Adipocyte (in vitro differentiated cells): Measurements from ENCODE around the gene NSMCE4A.
"Not testable (repeated sequence)": the region's sequence is repeated elsewhere in the genome, so short reads cannot be mapped to it uniquely, and the experiment has no call there.

Source experiments
- DNase-seq: peaks from one replicate; pipeline ENCODE4 v3.0.0-alpha.2; 2015; ENCODE audit warnings: low read depth
- H3K27me3 ChIP-seq: replicated peaks from 2 replicates; pipeline ENCODE4 v1.7.0; 2013; ENCODE audit warnings: mild to moderate bottlenecking, low read length, moderate library complexity; ENCODE audit not compliant: control insufficient read depth, insufficient read depth
- H3K36me3 ChIP-seq: 2 replicates; pipeline ENCODE4 v1.7.0; 2013; ENCODE audit warnings: low read length, mild to moderate bottlenecking, moderate library complexity; ENCODE audit not compliant: control insufficient read depth, insufficient read depth, severe bottlenecking
- H3K4me1 ChIP-seq: 2 replicates; pipeline ENCODE4 v1.7.0; 2013; ENCODE audit warnings: mild to moderate bottlenecking, low read length, moderate library complexity; ENCODE audit not compliant: control insufficient read depth, insufficient read depth
- H3K4me3 ChIP-seq: 2 replicates; pipeline ENCODE4 v1.7.0; 2013; ENCODE audit warnings: mild to moderate bottlenecking, low read length, moderate library complexity
- H3K9ac ChIP-seq: 2 replicates; pipeline ENCODE4 v1.7.0; 2013; ENCODE audit warnings: mild to moderate bottlenecking, low read length, moderate library complexity
- H3K9me3 ChIP-seq: 2 replicates; pipeline ENCODE4 v1.7.0; 2013; ENCODE audit warnings: mild to moderate bottlenecking, low read length, moderate library complexity; ENCODE audit not compliant: control insufficient read depth

Gene NSMCE4A

DNA sequence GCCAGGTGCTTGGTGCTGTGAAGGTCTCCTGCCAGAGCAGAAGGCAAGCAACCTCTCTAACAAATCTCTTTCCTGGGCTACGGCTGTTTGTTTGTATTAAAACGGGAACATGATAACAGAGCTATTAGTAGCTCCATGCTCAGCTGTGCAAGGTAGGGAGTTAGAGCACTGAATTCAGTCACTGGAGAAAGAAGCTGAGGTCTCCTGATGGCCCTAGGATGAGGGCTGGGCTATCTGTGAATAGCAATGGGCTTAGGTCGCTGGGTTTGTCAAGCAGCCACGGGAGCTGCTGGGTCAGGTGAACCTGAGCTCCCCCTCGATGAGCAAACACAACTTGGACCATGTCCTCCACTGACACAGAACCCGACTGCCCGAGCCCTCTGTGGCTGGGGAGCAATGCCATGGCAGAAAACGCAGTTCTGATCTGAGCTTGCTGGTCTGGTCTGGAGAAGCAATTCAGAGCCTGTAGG, 38.3 kb upstream of the NSMCE4A start:
- Histone ChIP-seq H3K27me3 (peaks cover 7% of the 10 kb centered on the region), H3K4me1 (peaks cover 6% of the 10 kb centered on the region), H3K4me3 (no peak overlapping the region), H3K9me3 (peaks cover 5% of the 10 kb centered on the region), H3K9ac (no peak overlapping the region), H3K36me3 (no peaks in the 10 kb centered on the region)
- no peak for DNase-seq

DNA sequence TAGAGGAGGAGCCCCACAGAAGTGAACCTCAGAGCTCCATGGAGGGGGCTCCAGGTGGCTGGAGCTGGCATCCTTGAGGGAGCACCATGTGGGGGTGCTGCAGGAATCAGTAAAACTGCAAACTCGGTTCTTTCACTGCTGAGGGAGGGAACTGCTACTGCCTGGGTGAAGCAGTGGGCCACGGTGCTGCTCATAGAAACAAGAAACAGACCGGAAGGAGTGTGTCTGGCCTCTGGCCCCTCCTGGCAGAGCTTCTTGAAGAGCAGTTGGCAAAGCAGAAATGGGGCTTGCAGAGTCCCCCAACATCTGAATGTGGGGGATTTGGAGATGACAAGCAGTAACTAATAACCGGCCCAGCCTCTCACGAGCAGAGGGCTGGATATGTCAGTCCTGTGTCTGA, 37.7 kb upstream of the NSMCE4A start:
- DNase-seq: no peak
- Histone ChIP-seq H3K9me3 (peaks cover 5% of the 10 kb centered on the region), H3K9ac (no peak overlapping the region), H3K4me3 (no peak overlapping the region), H3K27me3 (peaks cover 5% of the 10 kb centered on the region), H3K4me1 (peaks cover 6% of the 10 kb centered on the region), H3K36me3 (no peaks in the 10 kb centered on the region)

DNA sequence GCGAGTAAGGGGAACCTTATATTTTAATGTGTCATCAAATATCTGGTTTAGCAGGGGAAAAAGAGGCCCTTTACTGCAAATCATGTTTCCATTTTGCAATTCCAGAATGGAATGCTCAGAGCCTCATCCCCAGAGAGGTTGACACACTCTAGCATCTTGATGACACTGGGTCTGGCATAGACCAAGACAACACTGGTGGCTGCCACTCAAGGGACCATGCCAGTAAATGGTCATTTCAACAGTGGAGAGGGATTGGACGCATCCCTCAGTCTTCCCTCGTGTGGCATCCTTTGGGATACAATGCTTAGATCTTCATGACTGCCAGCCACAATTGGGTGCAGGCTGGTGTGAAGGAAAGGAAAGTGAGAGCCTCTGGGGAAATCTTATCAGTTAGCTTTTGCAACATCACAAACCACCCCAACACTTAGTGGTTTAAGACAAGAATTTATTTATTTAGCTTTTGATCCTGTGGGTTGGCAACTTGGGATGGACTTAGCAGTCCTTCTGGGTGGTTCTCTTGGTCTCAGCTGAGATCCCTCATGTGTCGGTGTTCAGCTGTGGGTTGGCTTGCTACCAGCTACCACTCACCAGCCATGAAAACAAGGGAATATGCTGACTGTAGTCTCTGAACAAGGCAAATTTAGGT, 35.5 kb upstream of the NSMCE4A start:
- DNase-seq: no peak
- Histone ChIP-seq H3K36me3 (no peaks in the 10 kb centered on the region), H3K9ac (no peak overlapping the region), H3K4me1 (peaks cover 6% of the 10 kb centered on the region), H3K4me3 (no peak overlapping the region), H3K27me3 (no peaks in the 10 kb centered on the region), H3K9me3 (peaks cover 5% of the 10 kb centered on the region)

- Histone ChIP-seq H3K9me3 (peaks cover 3% of the 10 kb centered on the region), H3K27me3 (no peaks in the 10 kb centered on the region), H3K36me3 (no peaks in the 10 kb centered on the region), H3K9ac (no peak overlapping the region), H3K4me1 (peaks cover 6% of the 10 kb centered on the region), H3K4me3 (no peak overlapping the region)
- no peak for DNase-seq
Observed at GRCh38 chr10:122007415-122007814, 32.4 kb upstream of the NSMCE4A start.

GRCh38 chr10:122001698-122002097, 26.7 kb upstream of the NSMCE4A start:
- Histone ChIP-seq H3K27me3 (no peaks in the 10 kb centered on the region), H3K36me3 (no peaks in the 10 kb centered on the region), H3K9ac (no peak overlapping the region), H3K4me1 (peaks cover 13% of the 10 kb centered on the region), H3K9me3 (peaks cover 16% of the 10 kb centered on the region), H3K4me3 (peak overlapping the region; percentile 17)
- DNase-seq: no peak

- DNase-seq: peak; percentile 8
- Histone ChIP-seq H3K27me3 (no peaks in the 10 kb centered on the region), H3K4me3 (no peak overlapping the region), H3K9me3 (peaks cover 16% of the 10 kb centered on the region), H3K36me3 (no peaks in the 10 kb centered on the region), H3K4me1 (peaks cover 26% of the 10 kb centered on the region), H3K9ac (no peak overlapping the region)
Observed at GRCh38 chr10:121999301-121999700, 24.3 kb upstream of the NSMCE4A start.

DNA sequence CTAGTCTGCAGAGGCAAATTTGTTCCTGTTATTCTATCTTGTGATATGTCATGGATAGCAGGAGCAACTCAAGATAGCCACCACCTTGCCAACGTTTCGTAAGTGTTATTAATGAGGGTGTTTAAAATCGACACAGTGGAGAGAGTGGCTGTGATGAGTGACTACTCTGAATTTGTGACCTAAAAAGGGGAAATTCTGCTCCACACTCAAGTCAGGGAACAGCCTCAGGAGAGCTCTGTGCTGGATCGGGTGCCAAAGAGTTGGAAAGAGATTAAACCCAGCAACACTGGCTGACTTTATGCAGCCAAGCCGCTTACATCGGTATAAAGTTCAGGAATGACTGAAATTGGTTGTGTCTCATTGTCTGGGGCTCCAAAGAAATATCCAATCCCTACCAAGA, 23.4 kb upstream of the NSMCE4A start:
- Histone ChIP-seq H3K4me3 (peak overlapping the region; percentile 21), H3K9me3 (peaks cover 16% of the 10 kb centered on the region), H3K9ac (no peak overlapping the region), H3K27me3 (no peaks in the 10 kb centered on the region), H3K4me1 (peaks cover 27% of the 10 kb centered on the region), H3K36me3 (no peaks in the 10 kb centered on the region)
- no peak for DNase-seq

GRCh38 chr10:121994429-121994941, 19.5 kb upstream of the NSMCE4A start:
- H3K27me3 ChIP-seq: no peaks in the 10 kb centered on the region
- no peak overlapping the region for H3K9ac ChIP-seq
- no peak for DNase-seq
- H3K4me3 ChIP-seq: no peak overlapping the region
- no peaks in the 10 kb centered on the region for H3K36me3 ChIP-seq
- no peaks in the 10 kb centered on the region for H3K9me3 ChIP-seq
- H3K4me1 ChIP-seq: peaks cover 34% of the 10 kb centered on the region

DNA sequence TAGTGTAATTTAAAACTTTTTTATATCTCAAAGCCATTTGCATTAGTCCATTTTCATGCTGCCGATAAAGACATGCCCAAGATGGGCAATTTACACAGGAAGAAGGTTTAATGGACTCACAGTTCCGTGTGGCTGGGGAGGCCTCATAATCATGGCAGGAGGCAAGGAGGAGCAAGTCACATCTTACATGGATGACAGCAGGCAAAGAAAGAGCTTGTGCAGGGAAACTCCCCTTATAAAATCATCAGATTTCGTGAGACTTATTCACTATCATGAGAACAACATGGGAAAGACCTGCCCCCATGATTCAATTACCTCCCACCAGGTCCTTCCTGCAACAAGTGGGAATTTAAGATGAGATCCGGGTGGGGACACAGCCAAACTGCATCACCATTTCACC, 16.7 kb upstream of the NSMCE4A start:
- peaks cover 24% of the 10 kb centered on the region for H3K4me1 ChIP-seq
- not testable (repeated sequence) for H3K36me3 ChIP-seq, H3K9me3 ChIP-seq, DNase-seq, H3K4me3 ChIP-seq, H3K9ac ChIP-seq, H3K27me3 ChIP-seq

GRCh38 chr10:121990015-121990677, 15.1 kb upstream of the NSMCE4A start:
- DNase-seq: no peak
- Histone ChIP-seq H3K36me3 (no peaks in the 10 kb centered on the region), H3K4me1 (peaks cover 20% of the 10 kb centered on the region), H3K4me3 (no peak overlapping the region), H3K27me3 (no peaks in the 10 kb centered on the region), H3K9ac (no peak overlapping the region), H3K9me3 (no peaks in the 10 kb centered on the region)

DNA sequence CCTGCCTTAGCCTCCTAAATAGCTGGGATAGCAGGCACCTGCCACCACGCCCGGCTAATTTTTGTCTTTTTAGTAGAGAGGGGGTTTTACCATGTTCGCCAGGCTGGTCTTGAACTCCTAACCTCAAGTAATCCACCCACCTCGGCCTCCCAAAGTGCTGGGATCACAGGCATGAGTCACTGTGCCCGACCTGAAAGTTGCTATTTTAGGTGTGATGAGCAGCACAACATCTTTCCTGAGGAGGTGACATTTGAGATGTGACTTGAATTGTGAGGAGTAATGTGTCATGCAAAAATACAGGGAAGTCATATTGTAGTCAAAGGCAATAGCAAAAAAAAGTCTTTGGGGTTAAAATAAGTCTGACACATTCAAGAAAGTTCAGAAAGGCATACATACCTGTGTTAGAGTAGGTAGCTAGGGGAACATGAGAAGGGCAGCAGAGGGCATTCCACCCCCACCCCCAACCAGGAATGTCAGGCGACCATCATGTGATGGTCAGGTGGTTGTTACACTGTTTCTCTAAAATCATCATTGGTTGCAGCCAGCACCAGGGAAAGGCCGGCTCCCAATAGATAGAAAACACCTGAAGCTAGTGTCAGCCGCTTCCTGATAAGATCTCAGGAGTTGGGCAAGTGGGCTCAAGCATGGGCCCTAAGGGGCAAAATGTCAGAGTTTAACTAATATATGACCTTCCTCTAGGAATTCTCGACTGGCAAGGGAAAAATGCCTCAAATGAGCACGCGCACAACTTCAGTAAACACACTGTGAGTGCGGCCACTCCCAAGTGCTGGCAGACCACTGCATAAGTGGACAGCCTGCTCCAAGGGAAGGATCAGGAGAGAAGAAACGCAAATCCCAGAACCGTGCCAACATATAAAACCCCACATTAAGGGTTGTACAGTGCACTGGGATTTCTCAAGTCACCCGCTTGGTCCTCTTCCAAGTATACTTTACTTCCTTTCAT, 13.6 kb upstream of the NSMCE4A start, which contains the start of gene TACC2:
TACC2 (plus strand) TSS at position 803 of the 964 bp plus-strand sequence. CDS start 32,819 bp downstream, outside the sequence.
- Histone ChIP-seq H3K27me3 (no peaks in the 10 kb centered on the region), H3K4me1 (peaks cover 10% of the 10 kb centered on the region), H3K4me3 (no peak within 1 kb of the TSS), H3K9me3 (peaks cover 11% of the 10 kb centered on the region), H3K36me3 (no peaks in the 10 kb centered on the region), H3K9ac (no peak within 1 kb of the TSS)
- DNase-seq: no peak
